HG02970 (cell line): ENCODE data around the gene MRPL58.
"Not testable (repeated sequence)": the region's sequence is repeated elsewhere in the genome, so short reads cannot be mapped to it uniquely, and the experiment has no call there.

Experiments used
- ATAC-seq: cut with Tn5 transposase; IDR thresholded peaks from one replicate; pipeline ENCODE4 v1.9.1; 2021; ENCODE audit warnings: mild to moderate bottlenecking, moderate library complexity, moderate number of reproducible peaks; ENCODE audit not compliant: unreplicated experiment, low FRiP score

Gene MRPL58

DNA sequence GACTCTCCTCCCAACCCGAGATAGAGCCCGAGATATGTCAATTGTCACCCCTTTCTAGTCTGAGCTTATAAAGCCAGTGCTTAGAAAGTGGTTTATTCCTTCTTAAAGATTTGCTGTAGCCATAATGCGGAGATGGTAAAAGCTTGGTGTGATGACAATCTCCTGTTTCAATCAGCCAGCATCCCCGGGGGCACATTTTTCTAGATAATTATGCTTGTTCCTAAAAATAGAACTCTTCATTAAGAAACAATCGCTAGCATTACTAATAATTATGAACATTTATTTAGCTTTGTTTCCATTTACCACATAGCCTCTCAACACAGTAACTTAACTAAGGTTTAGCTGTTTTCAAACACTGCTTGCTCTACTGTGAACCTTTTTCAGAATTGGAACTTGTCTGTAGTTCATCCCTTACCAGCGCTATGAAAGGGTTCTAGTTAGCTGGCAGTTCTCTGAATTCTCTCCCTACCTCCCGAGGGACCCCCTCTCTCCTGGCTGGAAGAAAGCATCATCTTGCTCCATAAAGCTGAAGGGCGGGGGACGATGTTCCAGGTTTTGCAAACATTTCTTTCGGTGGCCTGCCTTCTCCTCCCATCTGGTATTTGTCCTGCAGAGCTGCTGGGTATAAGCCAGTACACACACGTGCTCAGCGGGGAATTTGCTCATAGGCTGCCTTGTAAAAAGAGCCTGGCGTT lies 922 bp upstream of the MRPL58 start:
- no peak for ATAC-seq

DNA sequence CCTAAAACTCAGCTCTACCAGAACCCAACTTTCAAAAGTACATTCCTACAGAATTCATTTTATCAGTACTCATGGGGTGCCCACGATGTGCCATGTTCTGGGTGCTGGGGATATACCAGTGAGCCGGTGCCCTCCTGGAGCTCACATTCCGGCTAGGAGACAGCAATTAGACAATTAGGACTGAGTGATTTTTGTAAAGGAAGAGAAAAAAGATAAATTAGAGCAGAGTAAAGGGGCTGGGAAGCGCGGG lies 449 bp upstream of the MRPL58 start:
- no peak for ATAC-seq

DNA sequence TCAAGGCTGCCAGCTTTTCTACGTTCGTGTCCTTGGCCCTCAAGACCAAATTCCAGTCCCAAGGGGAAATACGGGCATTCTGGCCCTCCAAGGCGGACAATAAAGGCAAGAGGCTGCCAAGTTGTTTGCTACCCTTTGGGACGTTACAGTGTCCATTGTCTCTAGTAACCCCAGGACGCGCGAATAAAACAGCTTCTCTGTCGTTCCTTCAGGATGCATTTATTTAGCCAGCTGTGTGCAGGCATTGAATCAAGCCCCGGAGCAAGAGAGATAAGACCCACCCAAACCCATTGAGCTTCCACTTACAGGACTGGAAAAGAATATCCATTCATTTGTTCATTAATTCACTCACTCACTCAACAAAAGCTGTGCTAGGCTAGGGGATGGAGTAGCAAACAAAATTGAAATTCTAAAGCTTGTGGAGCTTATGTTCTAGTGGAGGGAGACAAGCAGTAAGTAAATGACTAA lies 656 bp downstream of the MRPL58 start:
- no peak for ATAC-seq

DNA sequence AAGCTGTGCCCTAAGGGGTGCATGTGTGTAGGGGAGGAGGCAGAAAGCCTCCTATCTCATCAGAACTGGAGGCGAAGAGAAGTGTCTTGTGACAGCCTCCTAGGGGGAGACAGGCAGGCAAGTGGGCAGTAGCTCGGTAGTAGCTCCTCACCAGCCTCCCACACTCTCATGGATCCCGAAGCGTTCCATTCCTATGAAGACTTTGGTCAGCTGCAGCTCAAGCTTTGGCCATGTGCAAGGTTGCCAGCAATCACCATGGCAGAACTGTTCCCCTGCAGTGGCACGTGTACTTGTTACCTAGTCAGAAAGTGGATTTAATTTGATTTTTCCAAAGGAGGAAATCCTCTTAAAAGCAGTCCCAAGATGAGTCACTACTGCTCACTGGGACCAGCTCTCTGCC lies 6.7 kb downstream of the MRPL58 start:
- no peak for ATAC-seq

DNA sequence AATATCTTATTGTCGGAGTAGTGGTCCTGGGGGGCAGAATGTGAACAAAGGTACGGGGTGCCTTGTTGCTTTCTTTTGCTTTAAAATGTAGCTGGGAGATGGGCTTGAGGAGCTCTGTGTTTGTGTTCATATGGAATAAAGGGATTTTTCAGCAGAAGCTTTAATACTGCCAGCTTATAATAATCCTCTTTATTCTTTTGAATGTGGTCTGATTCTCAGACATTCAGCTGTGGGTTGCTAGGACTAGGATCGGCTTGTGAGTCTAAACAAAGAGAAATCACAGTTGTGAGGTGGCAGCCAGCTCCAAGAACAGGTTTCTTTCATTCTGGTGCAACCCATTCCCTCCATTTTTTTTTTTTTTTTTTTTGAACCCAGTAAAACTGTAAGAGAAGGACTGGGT lies 7.2 kb downstream of the MRPL58 start:
- no peak for ATAC-seq

DNA sequence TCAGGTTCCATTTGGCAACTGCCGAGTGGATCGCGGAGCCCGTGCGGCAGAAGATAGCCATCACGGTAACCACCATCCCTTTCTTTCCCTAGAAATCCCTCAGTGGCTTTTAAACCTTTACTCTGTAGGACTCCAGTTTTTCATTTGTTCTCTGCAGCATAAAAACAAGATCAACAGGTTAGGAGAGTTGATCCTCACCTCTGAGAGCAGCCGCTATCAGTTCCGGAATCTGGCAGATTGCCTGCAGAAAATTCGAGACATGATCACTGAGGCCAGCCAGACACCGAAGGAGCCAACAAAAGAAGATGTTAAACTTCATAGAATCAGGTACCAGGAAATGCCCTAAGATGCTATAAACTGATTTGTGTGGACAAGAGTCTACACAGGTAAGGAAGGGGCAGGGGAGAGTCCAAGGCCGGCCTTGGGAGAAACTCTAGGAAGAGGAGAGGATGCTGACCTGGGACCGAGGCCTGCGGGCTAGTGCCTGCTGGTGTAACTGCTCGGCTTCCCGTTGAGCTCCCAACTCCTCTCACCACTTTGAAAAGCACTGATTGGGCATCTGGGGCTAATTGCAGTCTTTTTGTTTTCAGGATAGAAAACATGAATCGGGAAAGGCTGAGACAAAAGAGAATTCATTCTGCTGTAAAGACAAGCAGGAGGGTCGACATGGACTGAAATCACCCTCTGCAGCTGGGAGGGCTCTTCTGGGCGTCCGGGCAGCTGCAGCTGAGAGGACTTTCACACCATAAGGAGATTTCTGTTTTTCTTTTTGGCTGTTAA lies 8.1 kb downstream of the MRPL58 start:
- no peak for ATAC-seq

DNA sequence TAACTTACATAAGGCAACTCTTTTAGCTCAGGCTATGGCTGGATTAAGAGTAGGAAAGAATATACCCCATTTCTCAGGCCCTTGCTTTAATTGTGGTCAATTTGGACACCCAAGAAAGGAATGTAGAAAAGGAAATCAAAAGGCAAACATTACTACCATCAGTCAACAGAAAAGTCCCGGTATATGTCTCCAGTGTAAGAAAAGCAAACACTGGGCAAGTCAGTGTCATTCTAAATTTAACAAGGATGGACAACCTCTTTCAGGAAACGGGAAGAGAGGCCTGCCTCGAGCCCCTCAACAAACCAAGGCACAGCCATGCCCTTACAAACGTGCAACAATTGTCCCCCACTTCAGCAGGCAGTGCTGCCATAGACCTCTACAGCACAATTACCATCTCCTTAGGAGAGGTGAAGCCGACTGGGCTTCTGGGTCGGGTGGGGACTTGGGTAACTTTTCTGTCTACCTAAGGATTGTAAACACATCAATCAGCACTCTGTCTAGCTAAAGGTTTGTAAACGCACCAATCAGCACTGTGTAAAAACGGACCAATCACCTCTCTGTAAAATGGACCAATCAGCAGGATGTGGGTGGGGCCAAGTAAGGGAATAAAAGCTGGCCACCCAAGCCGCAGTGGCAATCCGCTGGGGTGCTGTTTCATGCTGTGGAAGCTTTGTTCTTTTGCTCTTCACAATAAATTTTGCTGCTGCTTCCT lies 12.4 kb downstream of the MRPL58 start:
- no peak for ATAC-seq

DNA sequence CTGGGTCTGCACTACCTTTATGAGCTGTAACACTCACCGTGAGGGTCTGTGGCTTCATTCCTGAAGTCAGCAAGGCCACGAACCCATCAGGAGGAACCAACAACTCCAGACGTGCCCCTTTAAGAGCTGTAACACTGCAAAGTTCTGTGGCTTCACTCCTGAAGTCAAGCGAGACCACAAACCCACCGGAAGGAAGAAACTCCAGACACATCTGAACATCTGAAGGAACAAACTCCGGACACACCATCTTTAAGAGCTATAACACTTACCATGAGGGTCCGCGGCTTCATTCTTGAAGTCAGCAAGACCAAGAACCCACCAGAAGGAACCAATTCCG lies 12.9 kb downstream of the MRPL58 start:
- not testable (repeated sequence) for ATAC-seq

DNA sequence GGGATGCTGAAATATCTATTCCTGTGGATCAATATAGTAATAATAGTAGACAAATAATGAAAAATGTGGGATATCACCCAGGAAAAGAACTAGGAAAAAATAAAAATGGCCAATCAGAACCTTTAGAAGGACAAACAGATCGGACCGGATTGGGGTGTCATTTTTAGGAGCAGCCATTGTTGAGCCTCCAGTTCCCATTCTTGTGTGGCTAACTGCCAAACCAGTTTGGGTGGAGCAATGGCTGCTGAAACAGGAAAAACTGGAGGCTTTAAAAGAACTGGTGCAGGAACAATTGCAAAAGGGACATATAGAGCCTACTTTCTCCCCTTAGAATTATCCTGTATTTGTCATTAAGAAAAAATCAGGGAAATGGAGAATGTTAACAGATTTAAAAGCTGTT lies 14.2 kb downstream of the MRPL58 start:
- ATAC-seq: not testable (repeated sequence)

DNA sequence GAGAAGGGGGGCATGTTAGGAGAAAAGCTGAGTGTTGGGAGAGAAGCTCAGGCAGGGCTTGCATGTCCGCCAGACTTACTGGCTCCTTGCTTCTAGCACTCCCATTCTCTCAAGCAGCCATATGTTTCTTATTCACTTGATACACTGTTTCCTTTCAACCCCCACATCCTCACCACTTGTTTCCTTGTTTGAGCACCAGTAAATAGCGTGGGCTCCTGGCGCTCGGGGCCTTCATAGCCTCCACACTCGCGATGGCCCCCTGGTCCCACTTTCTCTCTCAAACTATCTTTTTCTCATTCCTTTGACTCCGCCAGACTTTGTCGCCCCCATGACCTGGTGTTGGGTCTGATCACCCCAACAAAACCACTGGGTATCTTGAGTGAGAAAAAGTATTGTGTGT lies 17.7 kb downstream of the MRPL58 start:
- no peak for ATAC-seq

DNA sequence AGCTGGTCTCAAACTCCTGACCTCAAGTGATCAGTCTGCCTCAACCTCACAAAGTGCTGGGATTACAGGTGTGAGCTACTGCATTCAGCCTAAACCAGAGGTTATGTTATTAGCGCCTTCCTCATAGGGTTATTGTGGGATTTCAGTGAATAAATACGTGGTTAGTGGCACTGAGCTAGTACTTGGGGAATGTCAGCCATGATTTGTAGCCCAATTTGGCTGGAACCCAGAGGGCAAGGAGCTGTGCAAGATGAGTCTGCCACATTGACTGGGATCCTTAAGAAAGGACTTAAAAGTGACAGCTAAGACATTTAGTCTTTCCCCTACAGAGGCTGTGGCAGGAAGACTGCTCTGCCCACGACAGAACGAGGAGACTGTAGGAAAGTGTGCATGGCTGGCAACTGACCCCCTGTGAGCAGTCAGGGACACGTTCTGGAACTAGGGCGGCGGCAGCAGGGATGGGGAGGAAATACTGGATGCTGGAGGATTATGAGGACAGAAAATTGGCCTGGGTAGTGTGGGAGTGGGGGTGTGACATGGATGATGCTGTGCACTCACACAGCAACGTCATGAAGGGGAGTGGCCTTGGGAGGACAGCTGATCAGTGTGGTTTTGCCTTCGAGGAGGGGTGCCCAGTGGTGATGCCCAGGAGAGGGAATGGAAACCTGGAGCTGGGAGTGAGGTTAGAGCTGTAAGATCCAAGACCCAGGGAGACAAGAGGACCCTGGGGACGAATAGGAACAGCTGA lies 19.7 kb downstream of the MRPL58 start:
- no peak for ATAC-seq

DNA sequence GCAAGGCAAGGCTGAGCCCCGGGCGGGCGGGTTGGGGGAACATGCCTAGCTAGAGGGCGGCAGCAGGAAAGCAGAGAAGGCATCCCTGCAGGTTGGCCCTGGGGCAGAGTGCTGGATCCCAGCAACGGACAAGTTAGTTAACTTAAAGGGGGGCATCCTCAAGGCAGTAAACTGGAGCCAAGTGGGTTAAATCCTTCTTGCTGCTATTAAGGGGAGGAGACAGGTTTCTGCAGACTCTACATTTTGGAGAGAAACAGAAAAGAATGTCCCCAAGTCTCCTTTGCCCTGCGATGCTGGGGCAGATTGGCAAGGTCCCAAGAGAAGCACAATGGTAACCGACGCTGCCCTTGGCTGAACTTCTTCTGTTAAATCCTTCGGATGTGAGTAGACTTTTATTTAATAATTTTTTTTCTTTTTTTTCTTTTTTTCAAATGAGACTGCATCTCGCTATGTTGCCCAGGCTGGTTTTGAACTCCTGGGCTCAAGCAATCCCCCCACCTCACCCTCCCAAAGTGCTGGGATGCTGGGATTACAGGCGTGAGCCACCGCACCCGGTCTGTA lies 20.3 kb downstream of the MRPL58 start:
- ATAC-seq: no peak

DNA sequence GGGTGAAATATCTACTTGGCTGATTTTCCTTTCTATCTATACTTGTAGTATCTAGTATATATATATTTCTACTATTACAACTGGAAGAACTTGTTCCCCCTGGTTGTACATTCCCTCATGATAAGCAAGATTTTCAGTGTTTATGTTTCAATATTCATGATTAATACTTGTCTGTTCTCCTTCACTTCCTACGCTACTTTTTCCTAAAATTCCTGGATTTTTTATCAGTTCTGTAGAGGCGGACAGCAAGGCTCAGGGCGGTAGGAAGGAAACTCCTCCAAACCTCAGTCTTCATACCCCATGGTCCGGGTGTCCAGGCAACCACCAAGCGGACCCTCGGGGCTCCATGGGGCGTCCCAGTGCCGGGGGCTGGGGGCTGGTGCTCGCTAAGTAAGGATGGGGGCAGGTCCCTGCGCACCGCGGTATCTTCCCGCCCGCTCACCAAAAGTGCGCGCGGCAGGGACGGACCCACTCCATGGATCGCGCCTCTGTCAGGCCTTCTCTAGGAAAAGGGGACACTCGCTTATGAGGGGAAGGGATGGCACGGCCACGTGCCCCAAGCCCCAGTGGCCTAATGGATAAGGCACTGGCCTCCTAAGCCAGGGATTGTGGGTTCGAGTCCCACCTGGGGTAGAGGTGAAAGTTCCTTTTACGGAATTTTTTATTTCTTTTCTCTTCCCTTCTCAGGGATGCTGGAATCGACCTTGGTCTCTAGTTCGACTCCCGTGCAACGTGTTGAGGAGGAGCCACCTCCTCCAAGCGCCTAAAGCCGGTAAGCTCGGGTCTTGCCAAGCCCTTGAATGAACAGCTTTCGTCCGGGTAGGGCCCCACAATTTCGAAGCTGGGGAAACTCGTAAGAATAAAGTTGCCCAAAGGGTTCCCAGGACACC lies 21.1 kb downstream of the MRPL58 start:
- peak; percentile 37 for ATAC-seq

DNA sequence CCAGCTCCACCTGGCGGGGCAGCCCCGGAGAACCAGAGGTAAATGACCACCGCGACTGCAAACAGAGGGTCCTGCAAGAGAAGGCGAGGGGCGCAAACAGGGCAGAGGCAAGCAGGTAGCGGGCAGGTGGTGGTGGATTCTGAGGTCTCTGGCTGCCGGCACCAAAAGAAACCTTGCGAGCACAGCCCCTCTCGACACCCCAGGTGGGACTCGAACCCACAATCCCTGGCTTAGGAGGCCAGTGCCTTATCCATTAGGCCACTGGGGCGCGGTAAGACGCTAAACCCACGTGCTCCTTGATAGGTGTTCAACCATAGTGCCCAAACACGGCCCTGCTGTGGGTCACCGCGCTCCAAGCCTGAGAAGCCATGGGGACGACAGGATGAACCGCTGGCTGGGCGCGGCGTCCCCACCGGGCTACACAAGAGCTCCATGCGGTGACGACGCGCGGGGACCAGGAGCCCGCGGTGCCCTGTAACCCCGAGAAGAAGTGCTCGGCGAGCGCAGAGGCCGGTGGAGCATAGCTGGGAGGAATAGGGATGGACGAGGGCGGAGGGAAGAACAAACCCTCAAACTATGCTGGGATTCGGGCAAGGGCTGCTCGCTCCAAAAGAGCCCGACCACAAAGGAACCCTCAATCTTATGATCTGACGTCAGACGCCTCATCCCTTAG lies 21.9 kb downstream of the MRPL58 start:
- peak; percentile 61 for ATAC-seq

DNA sequence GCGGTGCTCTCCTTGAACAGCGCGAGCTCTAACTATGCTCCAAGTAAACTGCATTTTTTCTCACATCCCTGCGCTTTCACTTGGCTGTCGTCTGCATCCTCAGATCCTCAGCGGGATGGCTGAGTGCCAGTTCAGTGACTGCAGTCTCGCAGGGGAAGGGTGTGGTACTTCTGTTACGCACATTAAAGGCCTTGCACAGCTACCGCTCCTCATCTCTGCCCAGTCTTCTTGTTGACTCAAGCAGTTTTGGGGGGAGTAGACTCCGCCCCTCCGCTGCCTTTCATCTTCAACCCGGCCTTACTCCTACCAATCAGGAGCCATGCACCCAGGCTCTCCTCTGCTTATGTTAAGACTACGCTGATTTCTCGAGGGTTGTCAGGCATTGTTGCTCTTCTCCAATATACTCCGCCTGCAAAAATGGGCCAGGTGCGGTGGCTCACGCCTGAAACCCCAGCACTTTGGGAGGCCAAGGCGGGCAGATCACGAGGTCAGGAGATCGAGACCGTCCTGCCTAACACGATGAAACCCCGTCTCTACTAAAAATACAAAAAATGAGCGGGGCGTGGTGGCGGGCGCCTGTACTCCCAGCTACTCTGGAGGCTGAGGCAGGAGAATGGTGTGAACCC lies 24.3 kb downstream of the MRPL58 start:
- ATAC-seq: no peak

DNA sequence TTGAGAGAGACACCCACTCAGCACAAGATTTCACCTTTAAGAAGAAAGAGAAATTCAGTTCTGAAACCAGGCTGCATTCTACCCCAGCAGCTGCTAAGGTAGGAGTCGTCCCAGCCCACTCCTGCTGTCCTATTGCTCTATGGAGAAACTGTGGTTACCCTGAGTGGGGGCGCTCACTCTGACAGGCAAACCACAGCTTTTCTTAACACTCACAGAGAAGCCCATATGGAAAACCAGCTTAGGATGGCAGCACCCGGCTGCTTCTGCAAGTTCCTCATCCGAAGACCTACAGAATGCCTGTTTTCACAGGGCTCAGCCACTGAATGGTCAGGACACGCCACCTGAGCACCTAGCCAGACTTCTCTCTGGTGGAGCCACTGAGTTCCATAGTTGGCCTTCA lies 26.8 kb downstream of the MRPL58 start:
- no peak for ATAC-seq

DNA sequence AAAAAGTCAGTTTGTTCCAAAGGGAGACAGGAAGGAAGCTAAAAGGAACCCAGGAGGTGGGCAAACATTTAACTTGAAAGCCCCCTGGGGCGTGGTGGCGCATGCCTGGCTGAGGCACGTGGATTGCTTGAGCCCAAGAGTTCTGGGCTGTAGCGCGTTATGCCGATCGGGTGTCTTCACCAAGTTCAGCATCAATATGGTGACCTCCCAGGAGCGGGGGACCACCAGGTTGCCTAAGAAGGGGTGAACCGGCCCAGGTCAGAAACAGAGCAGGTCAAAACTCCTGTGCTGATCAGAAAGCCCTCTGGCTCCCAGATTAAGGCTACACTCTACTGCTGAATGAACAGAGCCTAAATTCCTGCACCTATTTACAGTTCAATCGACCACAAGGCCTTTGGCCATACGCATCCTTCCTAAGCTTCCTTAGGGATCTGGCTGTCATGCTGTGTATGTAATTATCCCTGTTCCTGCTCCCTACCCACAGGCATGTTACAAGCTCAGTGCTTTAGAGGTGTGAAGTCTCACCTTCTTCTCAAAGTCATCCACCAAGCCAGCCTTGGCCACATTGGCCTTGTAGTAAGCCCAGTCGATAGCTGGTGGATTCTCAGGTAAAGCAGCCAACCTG lies 29.3 kb downstream of the MRPL58 start:
- no peak for ATAC-seq

DNA sequence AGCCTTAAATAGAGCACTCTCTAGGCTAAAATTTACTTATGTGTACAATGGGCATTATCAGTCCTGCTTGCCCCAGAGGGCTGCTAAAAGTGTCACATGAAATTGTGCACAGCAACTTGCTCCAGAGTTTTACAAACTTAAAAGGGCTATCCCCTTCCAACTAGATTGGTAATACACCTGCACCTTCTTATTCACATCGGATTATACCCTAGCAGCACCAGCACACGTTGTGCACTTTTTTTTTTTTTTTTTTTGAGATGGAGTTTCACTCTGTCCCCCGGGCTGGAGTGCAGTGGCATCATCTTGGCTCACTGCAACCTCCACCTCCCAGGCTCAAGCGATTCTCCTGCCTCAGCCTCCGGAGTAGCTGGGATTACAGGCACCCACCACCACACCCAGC lies 31.3 kb downstream of the MRPL58 start:
- ATAC-seq: not testable (repeated sequence)
